GM19193 (cell line): ENCODE measurements around the gene TAGLN3.

Experiments
- POLR2A ChIP-seq: IDR thresholded peaks from 4 replicates; pipeline ENCODE4 v1.6.1; 2011; ENCODE audit not compliant: insufficient read depth, insufficient read length; ENCODE audit errors: extremely low read depth

TAGLN3 gene

GRCh38 chr3:112042842-112043280 is 44.1 kb downstream of the TAGLN3 start:
- no peak for TF ChIP-seq POLR2A

GRCh38 chr3:112043621-112044201 is 45.0 kb downstream of the TAGLN3 start:
- TF ChIP-seq POLR2A: no peak

GRCh38 chr3:112046599-112046998 is 47.9 kb downstream of the TAGLN3 start:
- no peak for TF ChIP-seq POLR2A

- TF ChIP-seq POLR2A: no peak
Observed at GRCh38 chr3:112047264-112047663, 48.5 kb downstream of the TAGLN3 start.

- no peak for TF ChIP-seq POLR2A
Observed at GRCh38 chr3:112048911-112049310, 50.2 kb downstream of the TAGLN3 start.

GRCh38 chr3:112053229-112053628 is 54.5 kb downstream of the TAGLN3 start:
- TF ChIP-seq POLR2A: no peak

GRCh38 chr3:112056451-112056929 is 57.8 kb downstream of the TAGLN3 start:
- no peak for TF ChIP-seq POLR2A

- TF ChIP-seq POLR2A: no peak
Observed at GRCh38 chr3:112059497-112059896, 60.8 kb downstream of the TAGLN3 start.

GRCh38 chr3:112061152-112061551 is 62.4 kb downstream of the TAGLN3 start:
- no peak for TF ChIP-seq POLR2A
